Muscle layer of duodenum (tissue), 2 donors: Measurements from ENCODE around the gene DOCK2.

Experiments used
- H3K27ac ChIP-seq: one replicate; pipeline ENCODE4 v1.7.0; 2013; ENCODE audit warnings: mild to moderate bottlenecking, low read length
- H3K27me3 ChIP-seq: one replicate; pipeline ENCODE4 v1.7.0; 2013; ENCODE audit warnings: low read depth, mild to moderate bottlenecking, control low read depth, low read length
- H3K36me3 ChIP-seq, 2 donors: one replicate each; pipeline ENCODE4 v1.7.0; 2013; ENCODE audit warnings: low read length in 2 of 2, control low read depth in 1 of 2, mild to moderate bottlenecking in 1 of 2; ENCODE audit not compliant: insufficient read depth in 2 of 2, control insufficient read depth in 1 of 2
- H3K4me1 ChIP-seq, 2 donors: one replicate each; pipeline ENCODE4 v1.7.0; 2013; ENCODE audit warnings: low read length in 2 of 2, mild to moderate bottlenecking in 2 of 2, control low read depth in 1 of 2, moderate library complexity in 1 of 2; ENCODE audit not compliant: insufficient read depth in 2 of 2, control insufficient read depth in 1 of 2
- H3K4me3 ChIP-seq, 2 donors: one replicate each; pipeline ENCODE4 v1.7.0; 2013; ENCODE audit warnings: low read length in 2 of 2, low read depth in 1 of 2, mild to moderate bottlenecking in 1 of 2
- H3K9me3 ChIP-seq, 2 donors: one replicate each; pipeline ENCODE4 v1.7.0; 2013; ENCODE audit warnings: low read length in 2 of 2, control low read depth in 1 of 2, mild to moderate bottlenecking in 1 of 2; ENCODE audit not compliant: control insufficient read depth in 1 of 2
- donor health status: healthy.

DOCK2 gene

DNA sequence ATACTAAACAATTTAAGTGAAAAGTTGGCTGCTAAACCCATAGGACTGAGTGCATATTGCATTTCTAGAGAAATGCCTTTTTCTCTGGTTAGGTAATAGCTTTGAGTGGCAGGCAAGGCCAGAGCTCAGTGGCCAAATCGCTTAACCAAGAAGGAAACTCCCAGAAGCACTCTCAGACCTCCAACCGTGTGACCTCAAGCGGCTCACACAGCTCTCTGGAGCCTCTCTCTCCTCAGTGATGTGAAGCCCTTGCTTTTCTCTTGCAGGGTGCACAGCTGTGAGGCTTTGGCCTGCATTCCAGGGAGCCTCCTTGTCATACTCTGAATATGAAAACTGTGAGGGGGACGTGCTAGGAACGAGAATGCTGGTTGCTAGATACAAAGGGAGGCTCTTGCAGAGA, 236.6 kb downstream of the DOCK2 start:
- Histone ChIP-seq H3K27me3 (no peaks in the 10 kb centered on the region), H3K4me1 (no peaks in the 10 kb centered on the region), H3K9me3 (no peaks in the 10 kb centered on the region), H3K27ac (no peak overlapping the region), H3K36me3 (no peaks in the 10 kb centered on the region), H3K4me3 (no peak overlapping the region)

DNA sequence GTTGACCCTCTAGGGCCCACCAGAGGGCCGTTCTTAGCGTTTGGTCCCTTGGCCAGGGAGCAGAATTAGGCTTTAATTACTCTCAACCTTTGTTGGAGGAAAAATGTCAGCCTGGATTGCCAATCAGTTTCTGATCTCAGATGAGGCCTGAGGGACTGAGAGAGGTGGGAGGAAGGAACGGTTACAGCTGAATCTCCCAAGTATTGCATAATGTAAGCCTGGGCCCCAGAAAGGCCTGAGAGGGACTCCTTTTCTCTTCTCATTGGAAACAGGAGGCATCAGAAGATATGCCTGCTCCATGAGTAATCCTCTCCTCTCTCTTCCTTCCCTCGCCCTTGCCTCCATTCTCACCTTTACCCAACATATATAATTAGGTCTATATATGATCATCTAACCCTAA, 237.5 kb downstream of the DOCK2 start:
- Histone ChIP-seq H3K9me3 (no peaks in the 10 kb centered on the region), H3K4me3 (no peak overlapping the region), H3K27ac (peak overlapping the region; percentile 32), H3K27me3 (no peaks in the 10 kb centered on the region), H3K4me1 (no peaks in the 10 kb centered on the region), H3K36me3 (no peaks in the 10 kb centered on the region)

DNA sequence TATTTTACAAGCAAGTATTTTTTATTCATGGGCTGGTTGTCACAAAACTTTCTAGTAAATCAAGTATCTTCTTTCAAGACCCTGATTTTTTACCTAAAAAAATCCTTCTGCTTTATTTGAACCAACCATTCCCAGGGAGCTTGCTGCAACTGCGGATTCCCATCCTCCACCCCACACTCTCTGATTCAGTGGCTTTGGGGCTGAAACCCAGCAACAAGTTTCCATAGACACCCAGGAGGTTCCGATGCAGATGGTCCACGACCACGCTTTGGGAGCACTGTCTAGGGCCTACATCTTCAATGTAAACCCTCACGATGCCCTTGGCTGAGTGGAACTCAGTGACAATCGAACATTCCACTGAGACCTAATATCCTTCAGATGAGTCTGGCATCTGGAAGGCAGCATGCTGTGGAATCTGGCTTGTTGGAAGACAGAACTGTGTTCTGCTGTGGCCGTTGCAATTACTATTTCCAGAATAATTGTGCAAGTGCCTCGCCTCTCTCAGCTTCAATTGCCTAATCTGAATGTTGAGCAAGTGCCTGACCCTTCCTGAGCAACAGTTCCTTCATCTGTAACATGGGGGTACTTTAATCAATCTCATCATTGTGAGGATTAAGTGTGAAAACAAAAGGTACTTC, 238.1 kb downstream of the DOCK2 start:
- Histone ChIP-seq H3K4me3 (no peak overlapping the region), H3K9me3 (no peaks in the 10 kb centered on the region), H3K36me3 (no peaks in the 10 kb centered on the region), H3K27ac (peak overlapping the region; percentile 32), H3K4me1 (no peaks in the 10 kb centered on the region), H3K27me3 (no peaks in the 10 kb centered on the region)

DNA sequence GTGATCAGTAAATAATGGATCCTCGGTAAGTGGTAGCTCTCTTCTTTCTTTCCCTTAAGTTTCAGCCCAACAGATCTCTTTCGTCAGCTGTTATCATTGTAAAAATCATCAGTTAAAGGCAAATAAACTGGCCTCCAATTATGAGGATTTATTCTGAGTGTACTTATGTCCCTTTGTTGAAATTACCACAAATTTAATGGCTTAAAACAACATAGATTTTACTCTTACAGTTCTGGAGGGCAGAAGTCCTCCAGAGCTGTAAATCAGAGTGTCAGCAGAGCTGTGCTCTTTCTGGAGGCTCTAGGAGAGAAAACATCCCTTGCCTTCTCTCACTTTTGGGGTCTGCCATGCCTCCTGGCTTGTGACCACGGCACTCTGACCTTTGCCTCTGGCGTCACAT, 238.7 kb downstream of the DOCK2 start:
- no peaks in the 10 kb centered on the region for H3K9me3 ChIP-seq
- H3K4me1 ChIP-seq = no peaks in the 10 kb centered on the region
- H3K27me3 ChIP-seq = no peaks in the 10 kb centered on the region
- no peak overlapping the region for H3K27ac ChIP-seq
- no peaks in the 10 kb centered on the region for H3K36me3 ChIP-seq
- no peak overlapping the region for H3K4me3 ChIP-seq

DNA sequence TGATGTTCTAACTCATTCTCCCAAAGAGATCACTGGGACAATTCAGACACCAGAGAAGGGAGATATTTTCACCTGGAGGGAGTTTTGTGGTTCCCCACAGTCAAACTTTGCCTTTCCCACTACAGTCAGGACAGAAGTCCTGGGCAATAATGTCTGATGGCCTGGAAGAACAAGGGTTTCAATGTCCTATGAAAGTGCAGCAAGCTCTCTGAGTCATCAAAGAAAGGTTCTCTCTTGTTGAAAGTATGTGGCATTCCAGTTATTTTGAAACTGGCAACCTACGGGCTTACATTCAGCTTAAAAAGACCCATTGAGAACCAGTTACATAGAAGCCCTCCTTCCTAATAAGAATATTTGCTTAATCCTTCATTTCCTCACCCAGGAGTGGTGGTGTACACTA, 239.3 kb downstream of the DOCK2 start:
- H3K27me3 ChIP-seq = no peaks in the 10 kb centered on the region
- no peak overlapping the region for H3K4me3 ChIP-seq
- no peaks in the 10 kb centered on the region for H3K4me1 ChIP-seq
- no peaks in the 10 kb centered on the region for H3K36me3 ChIP-seq
- no peak overlapping the region for H3K27ac ChIP-seq
- no peaks in the 10 kb centered on the region for H3K9me3 ChIP-seq

DNA sequence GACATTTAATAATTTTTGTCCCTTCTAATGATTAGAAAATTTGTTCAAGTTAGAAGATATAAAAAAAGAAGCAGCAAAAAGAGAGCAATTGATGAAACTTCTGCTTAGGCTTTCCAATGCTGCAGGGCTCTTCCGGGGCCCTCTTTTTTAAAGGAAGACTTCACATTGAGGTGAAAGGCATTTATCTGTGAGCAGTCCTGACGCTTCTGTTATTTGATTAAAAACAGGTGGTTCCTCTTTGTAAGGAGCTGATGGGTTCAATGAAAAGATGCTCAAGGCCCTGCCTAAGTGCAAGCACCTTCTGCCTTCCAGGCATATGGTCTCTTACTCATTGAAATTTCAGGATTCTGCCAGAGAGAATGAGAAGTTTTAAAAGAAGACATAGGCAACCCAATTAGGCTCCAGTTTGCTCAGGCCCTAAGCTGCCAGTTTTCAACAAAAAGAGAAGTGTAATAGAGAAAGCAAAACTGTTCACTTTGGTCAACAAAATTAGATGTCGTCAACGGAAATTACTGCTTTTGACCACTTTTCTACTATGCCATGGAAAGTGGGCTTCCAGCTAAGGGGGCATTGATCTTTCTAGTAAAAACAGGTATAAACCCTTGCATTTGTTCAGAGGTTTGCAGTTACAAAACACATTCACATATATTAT, 243.1 kb downstream of the DOCK2 start:
- Histone ChIP-seq H3K27ac (no peak overlapping the region), H3K4me1 (no peaks in the 10 kb centered on the region), H3K27me3 (no peaks in the 10 kb centered on the region), H3K36me3 (no peaks in the 10 kb centered on the region), H3K9me3 (no peaks in the 10 kb centered on the region), H3K4me3 (no peak overlapping the region)

DNA sequence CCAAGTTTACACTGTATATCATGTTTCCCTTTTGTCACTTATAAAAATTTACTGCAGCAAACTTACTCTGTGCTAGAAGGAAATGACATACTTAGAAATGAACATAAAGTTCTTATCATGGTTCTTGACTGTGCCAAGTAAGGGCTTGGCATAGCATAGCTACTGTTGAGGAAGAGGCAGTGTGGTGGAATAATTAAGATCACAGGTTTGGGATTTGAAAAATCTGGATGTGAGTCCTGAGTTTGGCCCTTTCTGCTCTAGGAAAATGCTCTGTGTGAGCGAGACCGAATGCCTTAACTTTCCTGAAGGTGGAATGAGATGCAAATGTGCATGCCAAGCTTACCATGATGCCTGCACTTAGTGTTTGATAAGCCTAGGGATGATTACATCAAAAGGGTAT, 243.7 kb downstream of the DOCK2 start:
- H3K4me3 ChIP-seq = no peak overlapping the region
- H3K4me1 ChIP-seq = no peaks in the 10 kb centered on the region
- H3K36me3 ChIP-seq = no peaks in the 10 kb centered on the region
- H3K27me3 ChIP-seq = no peaks in the 10 kb centered on the region
- H3K27ac ChIP-seq = no peak overlapping the region
- no peaks in the 10 kb centered on the region for H3K9me3 ChIP-seq

DNA sequence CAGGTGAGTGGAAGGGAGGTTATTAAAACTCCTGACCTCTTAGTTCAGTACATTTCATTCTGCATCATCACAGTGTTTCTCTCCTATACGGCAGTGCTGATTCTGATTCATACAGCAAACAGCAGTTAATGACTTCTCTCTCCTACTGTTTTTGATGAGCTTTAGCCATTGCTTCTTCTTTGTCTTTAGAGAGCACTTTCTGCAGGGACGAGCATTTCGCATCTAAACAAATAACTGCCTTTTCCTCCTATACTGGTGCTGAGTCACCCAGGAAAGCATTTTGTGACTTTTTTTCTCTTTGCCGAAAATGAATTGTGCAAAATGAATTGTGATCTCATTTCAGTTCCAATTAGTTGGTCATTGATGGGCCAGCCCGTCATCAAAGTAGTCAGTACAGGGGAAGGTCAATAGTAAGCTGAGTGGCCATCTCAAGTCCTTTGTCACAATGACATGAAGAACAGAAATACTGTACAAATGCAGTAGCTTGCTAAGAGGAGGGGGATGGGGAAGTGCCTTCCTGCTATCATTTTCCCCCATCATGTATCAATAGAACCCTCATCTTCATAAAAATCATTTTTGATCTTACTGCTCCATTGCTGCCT, 244.7 kb downstream of the DOCK2 start:
- H3K4me3 ChIP-seq = no peak overlapping the region
- H3K27me3 ChIP-seq = no peaks in the 10 kb centered on the region
- H3K4me1 ChIP-seq = no peaks in the 10 kb centered on the region
- no peaks in the 10 kb centered on the region for H3K9me3 ChIP-seq
- no peak overlapping the region for H3K27ac ChIP-seq
- no peaks in the 10 kb centered on the region for H3K36me3 ChIP-seq

DNA sequence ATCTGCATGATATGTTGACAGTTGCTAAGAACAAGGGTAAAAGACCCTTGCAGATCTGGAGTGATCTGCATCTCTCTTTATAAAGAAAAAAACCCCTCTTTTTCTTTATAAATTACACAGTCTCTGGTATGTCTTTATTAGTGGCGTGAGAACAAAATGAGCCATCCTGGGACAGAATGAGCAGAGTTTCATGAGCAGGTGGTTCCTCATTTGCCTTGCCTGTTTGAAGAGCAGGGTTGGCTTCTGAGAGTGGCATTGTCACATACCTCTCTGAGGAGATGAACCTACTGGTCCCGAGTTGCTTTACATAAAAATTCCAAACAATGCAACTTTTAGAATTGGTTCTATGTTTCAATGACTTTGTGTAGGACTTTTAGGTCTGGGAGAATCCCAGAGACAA, 249.0 kb downstream of the DOCK2 start:
- H3K36me3 ChIP-seq = no peaks in the 10 kb centered on the region
- H3K27me3 ChIP-seq = no peaks in the 10 kb centered on the region
- H3K4me3 ChIP-seq = no peak overlapping the region
- no peak overlapping the region for H3K27ac ChIP-seq
- no peaks in the 10 kb centered on the region for H3K4me1 ChIP-seq
- H3K9me3 ChIP-seq = no peaks in the 10 kb centered on the region

DNA sequence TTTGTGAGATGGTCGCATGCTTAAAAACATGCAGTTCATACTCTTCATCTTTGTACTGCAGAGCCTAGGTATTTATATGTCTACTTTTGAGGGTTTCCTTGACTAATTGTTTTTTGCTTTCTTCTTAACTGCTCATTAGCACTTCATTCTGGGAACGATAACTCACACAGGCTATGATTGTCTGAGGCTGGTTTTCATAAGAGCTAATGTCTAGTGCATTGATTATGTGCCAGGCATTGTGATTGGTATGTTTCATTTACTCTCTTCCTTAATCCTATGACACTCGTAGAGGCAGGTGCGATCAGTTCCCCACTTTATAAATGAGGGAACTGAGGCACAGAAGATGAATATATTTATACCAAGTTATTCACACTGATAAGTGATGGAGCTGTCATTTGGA, 249.6 kb downstream of the DOCK2 start:
- H3K4me3 ChIP-seq = no peak overlapping the region
- no peaks in the 10 kb centered on the region for H3K4me1 ChIP-seq
- no peak overlapping the region for H3K27ac ChIP-seq
- H3K36me3 ChIP-seq = no peaks in the 10 kb centered on the region
- H3K9me3 ChIP-seq = no peaks in the 10 kb centered on the region
- no peaks in the 10 kb centered on the region for H3K27me3 ChIP-seq

DNA sequence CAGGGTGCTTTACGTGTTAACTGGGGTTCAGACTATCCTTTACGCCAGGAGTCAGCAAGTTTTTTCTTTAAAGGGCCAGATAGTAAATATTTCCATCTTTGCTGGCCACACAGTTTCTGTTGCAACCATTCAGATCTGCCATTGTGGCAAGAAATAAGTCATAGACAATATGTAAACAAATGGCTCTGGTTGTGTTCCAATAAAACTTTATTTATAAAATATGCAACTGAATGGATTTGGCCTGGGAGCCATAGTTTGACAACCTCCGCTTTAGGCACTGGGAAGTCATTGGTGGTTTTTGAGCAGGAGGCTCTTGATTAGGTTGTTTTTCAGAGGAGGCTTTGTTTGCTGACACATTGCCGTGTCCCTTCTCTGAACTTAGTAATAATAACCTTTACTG, 252.5 kb downstream of the DOCK2 start:
- no peaks in the 10 kb centered on the region for H3K9me3 ChIP-seq
- H3K27ac ChIP-seq = no peak overlapping the region
- no peaks in the 10 kb centered on the region for H3K36me3 ChIP-seq
- no peaks in the 10 kb centered on the region for H3K27me3 ChIP-seq
- H3K4me1 ChIP-seq = no peaks in the 10 kb centered on the region
- no peak overlapping the region for H3K4me3 ChIP-seq

DNA sequence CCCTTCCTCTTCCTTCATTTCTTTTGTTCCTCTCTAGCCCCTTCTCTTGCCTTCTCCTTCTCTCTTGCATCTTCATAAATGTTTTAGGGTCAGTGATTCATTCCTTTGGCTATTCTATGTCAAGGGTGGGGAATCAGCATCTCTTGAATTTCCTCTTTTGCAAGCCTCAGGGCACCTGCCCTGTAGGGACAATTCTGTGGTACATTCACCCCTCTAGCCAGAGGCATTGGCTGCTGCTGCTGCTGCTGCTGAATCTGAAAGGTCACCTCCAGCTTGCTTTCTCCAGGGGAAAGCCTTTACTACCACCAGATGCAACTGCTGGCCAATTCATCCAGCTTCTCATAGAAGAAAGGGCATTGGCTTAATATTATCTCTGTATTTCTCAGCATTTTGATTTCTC, 255.9 kb downstream of the DOCK2 start:
- H3K4me3 ChIP-seq = no peak overlapping the region
- H3K27ac ChIP-seq = no peak overlapping the region
- no peaks in the 10 kb centered on the region for H3K9me3 ChIP-seq
- no peaks in the 10 kb centered on the region for H3K36me3 ChIP-seq
- H3K4me1 ChIP-seq = no peaks in the 10 kb centered on the region
- no peaks in the 10 kb centered on the region for H3K27me3 ChIP-seq
